ENCODE results near the gene SF3B2.
A peak's percentile ranks its signal among the peaks of the same experiment; 100 is the strongest.
"Not testable (repeated sequence)": the region's sequence is repeated elsewhere in the genome, so short reads cannot be mapped to it uniquely, and the experiment has no call there.

The SF3B2 gene, protein sequence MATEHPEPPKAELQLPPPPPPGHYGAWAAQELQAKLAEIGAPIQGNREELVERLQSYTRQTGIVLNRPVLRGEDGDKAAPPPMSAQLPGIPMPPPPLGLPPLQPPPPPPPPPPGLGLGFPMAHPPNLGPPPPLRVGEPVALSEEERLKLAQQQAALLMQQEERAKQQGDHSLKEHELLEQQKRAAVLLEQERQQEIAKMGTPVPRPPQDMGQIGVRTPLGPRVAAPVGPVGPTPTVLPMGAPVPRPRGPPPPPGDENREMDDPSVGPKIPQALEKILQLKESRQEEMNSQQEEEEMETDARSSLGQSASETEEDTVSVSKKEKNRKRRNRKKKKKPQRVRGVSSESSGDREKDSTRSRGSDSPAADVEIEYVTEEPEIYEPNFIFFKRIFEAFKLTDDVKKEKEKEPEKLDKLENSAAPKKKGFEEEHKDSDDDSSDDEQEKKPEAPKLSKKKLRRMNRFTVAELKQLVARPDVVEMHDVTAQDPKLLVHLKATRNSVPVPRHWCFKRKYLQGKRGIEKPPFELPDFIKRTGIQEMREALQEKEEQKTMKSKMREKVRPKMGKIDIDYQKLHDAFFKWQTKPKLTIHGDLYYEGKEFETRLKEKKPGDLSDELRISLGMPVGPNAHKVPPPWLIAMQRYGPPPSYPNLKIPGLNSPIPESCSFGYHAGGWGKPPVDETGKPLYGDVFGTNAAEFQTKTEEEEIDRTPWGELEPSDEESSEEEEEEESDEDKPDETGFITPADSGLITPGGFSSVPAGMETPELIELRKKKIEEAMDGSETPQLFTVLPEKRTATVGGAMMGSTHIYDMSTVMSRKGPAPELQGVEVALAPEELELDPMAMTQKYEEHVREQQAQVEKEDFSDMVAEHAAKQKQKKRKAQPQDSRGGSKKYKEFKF

DNA sequence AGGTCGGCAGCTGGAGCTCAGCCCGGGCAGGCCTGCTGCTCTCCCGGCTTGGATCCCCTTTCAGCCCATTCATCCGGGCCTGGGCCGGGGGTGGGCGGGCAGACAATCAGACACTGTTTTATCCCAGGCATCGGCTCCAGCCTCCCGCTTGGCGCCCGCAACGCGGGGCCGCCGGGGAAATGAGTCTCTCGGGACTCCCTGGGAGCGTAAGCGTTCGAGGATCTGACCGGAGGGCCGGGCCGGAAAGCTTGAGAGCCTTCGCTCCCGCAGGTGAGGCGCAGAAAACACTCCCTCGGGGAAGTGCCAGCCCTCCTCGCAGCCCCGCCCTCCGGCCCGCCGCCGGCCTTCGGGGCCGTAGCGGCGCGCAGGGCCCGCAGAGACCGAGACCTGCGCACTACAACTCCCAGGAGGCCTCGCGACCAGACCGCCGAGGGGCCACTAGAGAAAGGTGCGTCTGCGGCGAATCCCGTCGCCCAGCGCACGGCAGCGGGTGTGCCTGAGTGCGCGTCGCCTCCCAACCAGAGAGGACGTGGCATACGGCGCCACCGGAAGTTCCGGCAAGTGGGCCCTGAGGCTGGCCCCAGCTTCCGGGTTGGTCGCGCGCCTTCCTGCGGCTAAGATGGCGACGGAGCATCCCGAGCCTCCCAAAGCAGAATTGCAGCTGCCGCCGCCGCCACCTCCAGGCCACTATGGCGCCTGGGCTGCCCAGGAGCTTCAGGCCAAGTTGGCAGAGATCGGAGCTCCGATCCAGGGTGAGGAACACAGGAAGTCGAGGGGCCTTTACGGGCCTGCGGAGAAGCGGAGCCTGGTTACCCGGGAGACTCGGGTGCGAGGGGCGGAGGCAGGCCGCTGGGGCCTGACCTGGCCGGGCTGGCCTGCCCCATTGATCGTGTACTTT lies at the start of gene SF3B2:
SF3B2 (plus strand) TSS at position 599 of the 898 bp plus-strand sequence; CDS start at position 620, 21 bp downstream.
- peak; percentile 96 to 97 for DNase-seq (ENCODE audit: low read depth in 2 of 2)

DNA sequence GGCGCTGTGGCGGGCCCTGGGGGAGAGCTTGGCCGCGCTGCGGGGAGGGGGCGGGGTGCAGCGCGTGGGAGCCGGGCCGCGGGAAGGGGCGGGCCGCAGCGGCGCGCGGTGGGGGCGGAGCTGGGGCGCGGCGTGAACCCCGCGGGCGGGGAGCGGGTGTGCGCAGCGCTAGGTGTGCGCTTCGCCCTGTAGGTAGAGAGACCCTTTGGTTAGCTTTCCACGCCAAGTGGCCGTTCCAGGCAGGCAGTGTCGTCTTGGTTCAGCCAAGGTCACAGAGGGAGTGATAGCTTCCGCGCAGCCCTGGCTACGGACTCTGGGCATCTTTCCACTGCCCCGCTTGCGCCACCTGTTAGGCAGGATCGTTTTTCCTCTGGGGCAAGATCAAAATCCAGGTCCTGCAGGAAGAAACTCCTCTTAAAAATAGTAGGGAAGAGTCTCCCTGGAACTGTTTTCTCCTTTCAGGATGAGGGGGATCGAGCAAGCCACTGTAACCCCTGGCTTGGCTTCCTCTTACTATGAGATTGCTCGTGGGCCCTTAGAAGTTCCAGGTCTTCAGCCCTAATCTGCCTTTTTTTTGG lies 49.4 kb upstream of the SF3B2 start:
- DNase-seq (ENCODE audit: low read depth in 2 of 2), result no peak

DNA sequence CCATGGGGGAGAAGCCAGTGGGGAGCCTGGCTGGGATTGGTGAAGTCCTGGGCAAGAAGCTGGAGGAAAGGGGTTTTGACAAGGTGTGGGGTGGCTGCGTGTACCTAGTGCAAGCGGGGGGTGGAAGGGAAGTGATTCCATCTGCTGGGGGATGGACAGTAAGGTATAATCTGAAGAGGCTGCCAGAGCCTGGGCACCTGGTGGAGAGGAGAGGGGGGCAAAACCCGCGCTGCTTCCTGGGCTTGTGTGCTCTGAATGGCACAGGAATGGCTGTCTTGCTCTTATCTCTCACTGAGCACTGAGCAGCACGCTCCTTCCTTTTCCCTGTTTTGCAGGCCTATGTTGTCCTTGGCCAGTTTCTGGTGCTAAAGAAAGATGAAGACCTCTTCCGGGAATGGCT lies 48.9 kb upstream of the SF3B2 start:
- no peak for DNase-seq (ENCODE audit: low read depth in 2 of 2)

DNA sequence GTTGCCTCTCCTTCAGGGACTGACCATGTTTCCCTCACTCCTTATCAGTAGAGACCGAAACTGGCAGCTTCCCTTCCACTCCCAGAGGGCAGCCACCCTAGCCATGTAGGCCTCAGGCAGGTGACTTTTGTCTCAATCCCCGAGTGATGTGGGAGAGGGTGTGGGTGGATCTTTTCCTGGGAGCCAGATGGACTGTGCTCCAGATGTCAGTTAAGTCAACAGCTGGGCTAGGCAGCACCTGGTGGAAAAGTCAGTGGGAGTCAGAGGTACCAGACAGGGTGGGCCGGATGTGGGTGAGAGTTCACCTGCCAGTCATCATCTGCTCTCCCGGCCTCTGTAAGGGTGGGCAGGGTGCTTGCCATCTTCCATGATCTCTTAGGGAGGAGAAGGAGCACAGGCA lies 48.0 kb upstream of the SF3B2 start:
- no peak for DNase-seq (ENCODE audit: low read depth in 2 of 2)

DNA sequence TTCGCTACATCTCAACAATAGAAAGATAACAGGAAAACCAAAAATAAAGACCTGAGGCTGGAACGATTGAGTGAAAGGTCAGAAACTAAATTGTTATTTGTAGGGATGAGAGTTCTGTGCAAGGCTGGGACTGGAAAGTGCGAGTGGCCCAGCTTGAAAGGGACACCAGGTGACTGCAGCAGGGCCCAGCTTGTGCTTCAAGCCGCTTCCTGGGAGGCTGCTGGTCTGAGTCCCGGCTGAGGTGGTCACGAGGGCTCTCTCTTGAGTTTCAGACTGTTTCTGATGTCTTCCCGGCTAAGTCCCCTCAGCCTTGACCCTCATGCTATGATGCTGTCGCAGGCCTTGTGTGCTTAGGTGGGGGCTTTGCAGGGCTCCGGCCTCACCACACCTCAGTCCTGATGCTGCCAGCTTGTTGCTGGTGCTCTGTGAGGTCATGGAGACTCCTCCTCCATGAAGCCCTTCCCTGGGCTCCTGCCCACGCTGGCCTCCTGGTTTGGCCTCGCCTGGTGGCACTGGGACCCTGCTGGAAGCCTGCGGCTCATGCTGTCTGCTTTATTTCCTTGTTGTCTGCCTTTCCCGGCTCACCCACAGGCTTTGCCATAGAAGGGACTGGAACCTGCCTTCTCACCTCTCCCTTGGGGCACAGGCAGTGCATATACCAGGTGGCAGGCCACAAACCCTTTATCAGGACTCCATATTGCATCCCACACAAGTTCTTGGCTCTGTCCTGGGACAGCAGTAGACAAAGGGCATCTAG lies 45.9 kb upstream of the SF3B2 start:
- DNase-seq (ENCODE audit: low read depth in 2 of 2), result no peak

DNA sequence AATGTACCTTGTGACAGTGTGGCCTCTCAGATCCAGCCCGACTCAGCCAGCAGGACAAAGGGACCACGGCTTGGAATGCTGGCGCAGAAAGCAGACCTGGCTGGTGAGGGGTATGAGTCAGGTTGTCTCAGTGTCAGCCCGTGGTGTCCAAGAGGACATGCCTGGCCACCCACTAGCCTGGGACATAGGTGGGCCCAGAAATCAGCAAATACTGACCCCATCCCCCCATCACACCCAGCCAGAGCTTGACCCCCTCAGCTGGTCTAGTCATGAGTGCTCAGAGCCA lies 45.3 kb upstream of the SF3B2 start:
- no peak for DNase-seq (ENCODE audit: low read depth in 2 of 2)

DNA sequence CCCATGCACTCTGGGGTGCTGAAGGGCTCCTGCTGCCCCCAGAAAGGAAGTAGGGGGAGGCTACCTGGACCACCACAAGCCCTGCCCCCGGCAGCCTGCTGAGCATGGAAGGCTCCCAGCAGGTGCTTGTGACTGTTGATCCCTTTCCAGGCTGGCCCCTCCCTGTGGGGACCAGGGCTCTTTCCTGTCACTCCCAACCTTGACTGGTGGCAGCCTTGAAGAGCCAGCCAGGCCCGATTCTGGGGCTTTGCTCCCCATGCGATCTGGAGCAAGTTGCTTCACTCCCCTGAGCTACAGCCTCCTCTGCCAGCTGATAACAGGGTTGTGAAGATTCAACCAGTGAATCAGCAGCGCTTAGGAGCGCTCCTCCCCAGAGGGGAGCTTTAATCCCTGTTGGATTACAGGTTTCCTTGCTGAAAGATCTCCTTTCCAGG lies 44.9 kb upstream of the SF3B2 start:
- no peak for DNase-seq (ENCODE audit: low read depth in 2 of 2)

DNA sequence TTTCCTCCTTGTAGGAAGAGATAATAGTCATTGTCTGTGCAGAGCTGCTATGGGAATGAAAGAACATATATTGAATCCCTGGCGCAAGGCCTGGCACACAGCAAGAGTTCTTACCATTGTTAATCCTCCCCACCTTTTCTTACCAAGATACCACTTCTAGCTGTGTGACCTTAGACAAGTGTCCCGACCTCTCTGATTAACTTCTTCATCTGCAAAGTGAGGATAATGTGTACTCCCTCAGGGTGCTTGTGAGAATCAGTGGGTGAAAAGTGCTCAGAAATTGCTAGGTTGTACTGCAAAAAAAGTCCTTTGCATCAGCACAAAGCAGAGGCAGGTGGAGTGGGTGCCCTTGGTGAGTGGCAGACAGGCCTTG lies 44.1 kb upstream of the SF3B2 start:
- no peak for DNase-seq (ENCODE audit: low read depth in 2 of 2)

DNA sequence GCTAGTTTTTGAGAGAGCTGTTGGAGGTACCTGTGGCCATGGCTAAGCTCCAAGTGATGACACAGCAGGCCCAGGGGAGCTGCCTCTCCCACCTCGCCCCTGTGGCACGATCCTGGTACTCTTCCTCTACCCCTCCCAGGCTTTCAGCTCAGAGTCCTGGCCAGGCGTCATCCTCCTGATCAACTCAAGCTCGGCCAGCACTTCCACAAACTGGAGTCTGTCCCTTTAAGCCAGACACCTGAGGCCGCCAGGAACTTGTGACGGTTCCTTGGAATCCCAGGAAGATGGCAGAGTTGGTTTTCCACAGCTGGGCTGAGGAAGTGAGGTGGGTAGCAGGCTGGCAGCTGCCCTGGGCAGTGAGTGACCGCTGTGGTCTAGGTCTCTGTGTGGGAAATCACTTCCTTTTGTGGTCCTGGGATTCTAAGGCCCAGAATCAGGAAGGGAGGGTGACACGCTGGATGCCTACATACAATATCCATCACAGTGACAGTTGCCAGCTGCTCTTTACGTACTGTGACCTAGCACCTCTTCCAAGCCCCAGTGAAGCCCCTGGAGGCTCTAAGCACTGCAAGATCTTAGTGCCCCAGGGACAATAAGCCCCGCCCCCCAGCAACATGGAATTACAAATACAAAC lies 43.6 kb upstream of the SF3B2 start:
- DNase-seq (ENCODE audit: low read depth in 2 of 2), result no peak

DNA sequence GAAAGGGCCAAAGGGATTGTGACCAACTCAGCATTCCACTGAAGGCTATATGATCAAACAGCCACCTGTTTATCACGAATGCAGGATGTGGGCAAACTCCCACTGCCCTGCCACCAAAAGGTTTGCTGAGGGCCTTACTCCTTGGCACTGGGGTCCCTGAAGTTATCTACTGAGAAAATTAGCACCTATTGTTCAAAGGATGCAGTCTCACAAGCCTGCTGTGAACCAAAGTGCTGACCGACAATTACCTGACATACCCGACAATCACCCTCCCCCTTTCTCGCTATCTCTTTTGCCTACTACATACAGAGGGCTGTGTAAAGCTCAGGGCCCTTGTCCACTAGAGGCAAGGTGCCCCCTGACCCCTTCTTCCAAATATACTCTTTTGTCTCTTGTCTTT lies 42.1 kb upstream of the SF3B2 start:
- DNase-seq (ENCODE audit: low read depth in 2 of 2), result not testable (repeated sequence)

DNA sequence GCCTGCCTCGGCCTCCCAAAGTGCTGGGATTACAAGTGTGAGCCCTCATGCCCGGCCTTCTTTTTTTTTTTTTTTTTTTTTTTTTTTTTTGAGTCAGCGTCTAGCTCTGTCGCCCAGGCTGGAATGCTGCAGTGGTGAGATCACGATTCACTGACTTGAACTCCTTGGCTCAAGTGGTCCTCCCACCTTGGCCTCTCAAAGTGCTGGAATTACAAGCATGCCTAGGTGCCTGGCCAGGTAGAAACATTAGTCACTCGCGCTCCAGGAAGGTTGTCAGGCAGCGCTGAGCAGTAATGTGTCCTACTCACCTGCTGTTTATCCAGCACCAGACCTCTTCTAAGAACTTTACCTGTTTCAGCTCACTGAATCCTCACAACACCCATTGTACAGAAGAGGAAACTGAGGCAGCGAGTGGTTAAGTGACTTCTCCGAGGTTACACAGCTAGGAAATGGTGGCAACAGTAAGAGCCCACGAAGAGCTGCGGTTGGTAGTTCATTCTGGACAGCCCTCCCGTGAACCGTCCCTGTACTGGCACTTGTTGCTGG lies 40.9 kb upstream of the SF3B2 start:
- no peak for DNase-seq (ENCODE audit: low read depth in 2 of 2)

DNA sequence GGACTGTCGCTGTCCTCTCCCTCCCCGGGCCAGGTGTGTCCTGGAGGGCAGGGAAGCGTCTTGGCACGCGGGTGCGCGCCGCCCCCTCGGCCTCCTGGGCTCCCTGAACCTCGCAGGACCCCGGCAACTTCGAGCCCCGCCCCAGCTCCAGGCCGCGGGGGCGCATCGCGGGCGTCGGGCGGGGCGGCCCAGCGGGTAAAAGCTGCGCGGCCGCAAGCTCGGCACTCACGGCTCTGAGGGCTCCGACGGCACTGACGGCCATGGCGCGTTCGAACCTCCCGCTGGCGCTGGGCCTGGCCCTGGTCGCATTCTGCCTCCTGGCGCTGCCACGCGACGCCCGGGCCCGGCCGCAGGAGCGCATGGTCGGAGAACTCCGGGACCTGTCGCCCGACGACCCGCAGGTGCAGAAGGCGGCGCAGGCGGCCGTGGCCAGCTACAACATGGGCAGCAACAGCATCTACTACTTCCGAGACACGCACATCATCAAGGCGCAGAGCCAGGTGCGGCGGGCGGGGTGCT lies 40.3 kb upstream of the SF3B2 start, which contains the start of gene CST6:
CST6 (plus strand) TSS at position 224 of the 519 bp plus-strand sequence; CDS start at position 261, 37 bp downstream.
- no peak for DNase-seq (ENCODE audit: low read depth in 2 of 2)

DNA sequence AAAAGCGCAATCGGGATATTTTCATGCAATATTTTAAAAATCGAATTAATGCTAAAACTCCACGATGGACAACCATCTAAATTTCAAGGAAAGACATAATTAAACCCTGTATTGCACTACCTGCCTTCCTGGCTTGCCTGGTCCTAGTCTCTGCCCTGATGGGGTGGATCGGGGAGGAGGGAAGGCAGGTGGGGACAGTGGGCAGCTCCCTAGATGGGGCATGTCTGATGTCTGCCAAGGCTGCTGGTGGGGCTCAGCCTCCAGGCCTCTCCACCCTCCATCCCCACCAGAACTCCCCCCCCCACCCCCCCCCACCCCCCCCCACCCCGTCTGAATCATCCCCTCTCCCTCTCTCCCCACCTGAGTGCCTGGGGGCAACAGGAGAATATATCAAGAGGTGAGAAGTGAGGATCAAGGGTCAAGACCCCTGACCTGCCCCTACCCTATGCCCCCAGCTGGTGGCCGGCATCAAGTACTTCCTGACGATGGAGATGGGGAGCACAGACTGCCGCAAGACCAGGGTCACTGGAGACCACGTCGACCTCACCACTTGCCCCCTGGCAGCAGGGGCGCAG lies 39.7 kb upstream of the SF3B2 start:
- no peak for DNase-seq (ENCODE audit: low read depth in 2 of 2)

DNA sequence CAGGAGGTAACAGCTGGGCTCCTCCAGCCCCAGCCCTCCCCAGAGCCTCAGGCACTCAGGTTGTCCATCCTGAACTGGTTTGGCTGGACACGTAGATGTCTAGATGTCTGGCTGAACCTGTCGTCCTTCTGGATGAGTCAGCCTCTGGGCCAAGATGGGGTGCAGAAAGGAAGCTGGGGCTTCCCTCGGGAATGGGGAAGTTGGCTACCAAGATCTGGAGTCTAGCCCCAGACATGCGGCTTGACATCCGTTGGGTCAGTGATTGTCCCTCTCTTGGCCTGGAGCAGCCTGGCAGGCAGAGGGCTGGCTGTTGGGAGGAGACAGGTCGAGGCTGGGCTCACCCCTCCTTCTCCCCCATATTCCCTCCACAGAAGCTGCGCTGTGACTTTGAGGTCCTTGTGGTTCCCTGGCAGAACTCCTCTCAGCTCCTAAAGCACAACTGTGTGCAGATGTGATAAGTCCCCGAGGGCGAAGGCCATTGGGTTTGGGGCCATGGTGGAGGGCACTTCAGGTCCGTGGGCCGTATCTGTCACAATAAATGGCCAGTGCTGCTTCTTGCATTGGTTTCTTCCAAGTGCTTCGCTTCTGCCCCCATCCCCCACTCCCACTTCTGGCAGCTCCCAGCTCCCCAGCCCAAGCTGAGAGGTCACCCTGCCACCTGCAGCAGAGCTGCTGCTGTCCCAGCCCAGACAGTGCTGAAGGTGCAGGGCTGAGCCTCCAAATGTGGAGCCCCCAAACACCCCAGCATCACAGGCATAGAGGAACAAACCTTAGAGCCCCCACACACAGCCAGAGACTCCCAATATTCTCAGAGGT lies 39.0 kb upstream of the SF3B2 start:
- DNase-seq (ENCODE audit: low read depth in 2 of 2), result no peak

DNA sequence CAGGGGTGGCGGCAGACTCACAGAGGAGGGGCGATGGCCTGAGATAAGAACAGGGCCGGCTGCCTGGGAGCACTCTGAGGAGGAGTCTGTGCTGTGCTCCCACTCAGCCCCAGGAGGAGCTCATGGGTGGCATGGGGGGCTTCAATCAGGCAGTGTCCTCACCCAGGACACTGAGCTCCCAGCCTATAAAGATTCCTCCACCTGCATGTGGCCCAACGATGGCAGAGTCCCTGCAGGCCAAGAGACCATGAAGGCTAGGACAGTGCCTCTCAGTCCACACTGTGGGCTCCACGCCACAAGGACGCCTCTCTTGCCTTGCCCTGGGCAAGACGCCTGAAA lies 38.4 kb upstream of the SF3B2 start:
- no peak for DNase-seq (ENCODE audit: low read depth in 2 of 2)

DNA sequence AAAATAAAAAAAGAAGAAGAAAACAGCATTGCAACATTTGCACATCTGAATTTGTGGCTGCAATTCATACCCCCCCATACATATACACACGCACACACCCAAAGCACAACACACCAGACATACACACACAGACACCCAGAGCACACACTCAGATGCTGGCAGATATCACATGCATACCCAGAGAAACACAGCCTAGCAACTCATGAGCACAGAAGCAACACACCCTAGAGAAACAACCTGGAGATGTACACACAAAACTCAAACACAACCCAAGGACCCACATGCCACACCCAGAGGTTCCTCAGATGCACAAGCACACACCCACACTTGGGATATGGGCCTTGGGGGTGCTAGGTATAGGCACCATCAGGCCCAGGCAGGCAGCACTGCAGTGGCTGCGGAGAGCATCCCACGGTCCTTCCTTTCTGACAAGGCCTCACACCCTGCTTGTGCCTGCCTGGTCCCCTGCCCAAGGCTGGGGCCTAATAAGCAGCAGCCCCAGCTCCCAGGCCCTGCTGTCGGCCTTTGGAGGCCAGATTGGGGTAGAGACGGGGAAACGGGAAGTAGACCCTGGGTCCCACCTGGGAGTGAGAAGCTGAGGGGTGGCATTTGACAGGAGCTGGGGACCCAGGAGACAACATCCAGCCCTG lies 37.2 kb upstream of the SF3B2 start:
- no peak for DNase-seq (ENCODE audit: low read depth in 2 of 2)

DNA sequence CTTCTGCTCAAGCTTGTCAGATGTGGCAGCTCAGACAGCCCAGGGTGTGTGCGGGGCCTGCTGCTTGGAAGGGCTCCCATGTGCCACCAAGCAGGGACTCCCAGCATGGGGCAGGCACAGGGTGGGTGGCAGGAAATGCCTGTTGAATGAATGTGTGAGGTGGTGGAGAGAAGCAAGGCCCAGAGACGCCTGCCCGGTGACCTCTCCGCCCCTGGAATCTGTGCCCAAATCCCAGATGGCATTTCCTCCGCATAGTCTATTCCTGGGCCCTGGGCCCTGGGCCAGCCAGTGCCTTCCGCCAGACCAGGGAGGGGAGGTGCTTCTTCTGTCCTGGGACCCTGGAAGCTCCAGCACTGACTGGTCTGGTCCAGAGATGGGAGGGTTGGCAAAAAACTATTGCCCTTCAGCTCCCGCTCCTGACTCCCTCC lies 36.7 kb upstream of the SF3B2 start:
- no peak for DNase-seq (ENCODE audit: low read depth in 2 of 2)
